Ishikawa (cell line): Measurements from ENCODE around the gene EPN2.
A peak's percentile ranks its signal among the peaks of the same experiment; 100 is the strongest.

ENCODE experiments used
- CEBPB ChIP-seq: IDR thresholded peaks from 2 replicates; pipeline ENCODE4 v1.6.1; 2012
- CREB1 ChIP-seq: IDR thresholded peaks from 2 replicates; pipeline ENCODE4 v1.6.1; 2012; ENCODE audit warnings: low read depth
- EGR1 ChIP-seq: IDR thresholded peaks from 2 replicates; pipeline ENCODE4 v1.6.1; 2012
- EP300 ChIP-seq: IDR thresholded peaks from 2 replicates; pipeline ENCODE4 v1.6.1; 2012; ENCODE audit warnings: borderline replicate concordance
- FOXM1 ChIP-seq: IDR thresholded peaks from 2 replicates; pipeline ENCODE4 v1.6.1; 2012; ENCODE audit warnings: low read depth, borderline replicate concordance
- NFIC ChIP-seq: IDR thresholded peaks from 2 replicates; pipeline ENCODE4 v1.6.1; 2012
- RAD21 ChIP-seq: IDR thresholded peaks from 2 replicates; pipeline ENCODE4 v1.6.1; 2012; ENCODE audit warnings: low read depth
- TAF1 ChIP-seq: IDR thresholded peaks from 2 replicates; pipeline ENCODE4 v1.6.1; 2012; ENCODE audit warnings: low read depth, mild to moderate bottlenecking
- TCF12 ChIP-seq: IDR thresholded peaks from 2 replicates; pipeline ENCODE4 v1.6.1; 2012; ENCODE audit warnings: low read depth
- TEAD4 ChIP-seq: IDR thresholded peaks from 2 replicates; pipeline ENCODE4 v1.6.1; 2012
- YY1 ChIP-seq: IDR thresholded peaks from 2 replicates; pipeline ENCODE4 v1.6.1; 2012; ENCODE audit warnings: low read depth
- ZBTB7A ChIP-seq: IDR thresholded peaks from 2 replicates; pipeline ENCODE4 v1.6.1; 2012; ENCODE audit warnings: low read depth
- TF ChIP-seq, protein P1 (sequence below): IDR thresholded peaks from 2 replicates; pipeline ENCODE4 v1.6.1; 2012
- TF ChIP-seq, protein P2 (sequence below): IDR thresholded peaks from 2 replicates; pipeline ENCODE4 v1.6.1; 2012; ENCODE audit warnings: low read depth, mild to moderate bottlenecking
- TF ChIP-seq, protein P3 (sequence below): IDR thresholded peaks from 2 replicates; pipeline ENCODE4 v1.6.1; 2012

The EPN2 gene

DNA sequence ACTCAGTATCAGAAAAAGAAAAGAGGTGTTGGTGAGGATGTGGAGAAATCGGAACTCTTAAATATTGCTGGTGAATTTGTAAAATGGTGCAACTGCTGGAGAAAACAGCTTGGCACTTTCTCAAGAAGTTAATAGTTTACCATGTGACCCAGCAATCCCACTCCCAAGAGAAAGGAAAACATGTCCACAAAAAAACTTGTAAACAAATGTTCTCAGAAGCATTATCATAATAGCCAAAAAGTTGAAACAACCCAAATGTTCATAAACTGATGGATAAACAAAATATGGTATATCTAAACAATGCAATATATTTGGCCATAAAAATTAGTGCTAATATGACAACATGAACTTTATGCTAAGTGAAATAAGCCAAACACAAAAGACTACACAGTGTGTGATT, 138.6 kb downstream of the EPN2 start:
- no peak for TF ChIP-seq RAD21
- no peak for TF ChIP-seq CEBPB
- TF ChIP-seq TAF1, result no peak
- TF ChIP-seq, protein P1, sequence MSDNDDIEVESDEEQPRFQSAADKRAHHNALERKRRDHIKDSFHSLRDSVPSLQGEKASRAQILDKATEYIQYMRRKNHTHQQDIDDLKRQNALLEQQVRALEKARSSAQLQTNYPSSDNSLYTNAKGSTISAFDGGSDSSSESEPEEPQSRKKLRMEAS, result no peak
- TF ChIP-seq YY1, result no peak
- TF ChIP-seq, protein P2, sequence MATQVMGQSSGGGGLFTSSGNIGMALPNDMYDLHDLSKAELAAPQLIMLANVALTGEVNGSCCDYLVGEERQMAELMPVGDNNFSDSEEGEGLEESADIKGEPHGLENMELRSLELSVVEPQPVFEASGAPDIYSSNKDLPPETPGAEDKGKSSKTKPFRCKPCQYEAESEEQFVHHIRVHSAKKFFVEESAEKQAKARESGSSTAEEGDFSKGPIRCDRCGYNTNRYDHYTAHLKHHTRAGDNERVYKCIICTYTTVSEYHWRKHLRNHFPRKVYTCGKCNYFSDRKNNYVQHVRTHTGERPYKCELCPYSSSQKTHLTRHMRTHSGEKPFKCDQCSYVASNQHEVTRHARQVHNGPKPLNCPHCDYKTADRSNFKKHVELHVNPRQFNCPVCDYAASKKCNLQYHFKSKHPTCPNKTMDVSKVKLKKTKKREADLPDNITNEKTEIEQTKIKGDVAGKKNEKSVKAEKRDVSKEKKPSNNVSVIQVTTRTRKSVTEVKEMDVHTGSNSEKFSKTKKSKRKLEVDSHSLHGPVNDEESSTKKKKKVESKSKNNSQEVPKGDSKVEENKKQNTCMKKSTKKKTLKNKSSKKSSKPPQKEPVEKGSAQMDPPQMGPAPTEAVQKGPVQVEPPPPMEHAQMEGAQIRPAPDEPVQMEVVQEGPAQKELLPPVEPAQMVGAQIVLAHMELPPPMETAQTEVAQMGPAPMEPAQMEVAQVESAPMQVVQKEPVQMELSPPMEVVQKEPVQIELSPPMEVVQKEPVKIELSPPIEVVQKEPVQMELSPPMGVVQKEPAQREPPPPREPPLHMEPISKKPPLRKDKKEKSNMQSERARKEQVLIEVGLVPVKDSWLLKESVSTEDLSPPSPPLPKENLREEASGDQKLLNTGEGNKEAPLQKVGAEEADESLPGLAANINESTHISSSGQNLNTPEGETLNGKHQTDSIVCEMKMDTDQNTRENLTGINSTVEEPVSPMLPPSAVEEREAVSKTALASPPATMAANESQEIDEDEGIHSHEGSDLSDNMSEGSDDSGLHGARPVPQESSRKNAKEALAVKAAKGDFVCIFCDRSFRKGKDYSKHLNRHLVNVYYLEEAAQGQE, result no peak

DNA sequence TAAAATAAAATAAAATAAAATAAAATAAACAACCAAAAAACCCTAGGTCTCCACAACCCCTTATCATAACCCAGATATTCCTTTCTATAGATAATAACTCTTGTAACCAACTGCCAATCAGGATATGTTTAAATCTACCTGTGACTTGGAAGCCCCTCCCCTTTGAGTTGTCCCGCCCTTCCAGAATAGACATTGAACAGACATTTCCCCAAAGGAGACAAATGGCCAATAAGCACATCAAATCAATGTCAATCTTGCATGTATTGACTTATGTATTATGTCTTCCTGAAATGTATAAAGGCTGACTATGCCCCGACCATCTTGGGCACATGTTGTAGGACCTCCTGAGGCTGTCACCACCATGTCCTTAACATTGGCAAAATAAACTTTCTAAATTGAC, 139.6 kb downstream of the EPN2 start:
- TF ChIP-seq YY1 (no peak), CEBPB (no peak), RAD21 (no peak), TEAD4 (no peak), TCF12 (no peak), TAF1 (no peak), NFIC (no peak)
- TF ChIP-seq, protein P1, result 0 out of 2 replicates have a peak, but pooled peaks have one; percentile 22
- TF ChIP-seq, protein P3, sequence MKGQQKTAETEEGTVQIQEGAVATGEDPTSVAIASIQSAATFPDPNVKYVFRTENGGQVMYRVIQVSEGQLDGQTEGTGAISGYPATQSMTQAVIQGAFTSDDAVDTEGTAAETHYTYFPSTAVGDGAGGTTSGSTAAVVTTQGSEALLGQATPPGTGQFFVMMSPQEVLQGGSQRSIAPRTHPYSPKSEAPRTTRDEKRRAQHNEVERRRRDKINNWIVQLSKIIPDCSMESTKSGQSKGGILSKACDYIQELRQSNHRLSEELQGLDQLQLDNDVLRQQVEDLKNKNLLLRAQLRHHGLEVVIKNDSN, result no peak

DNA sequence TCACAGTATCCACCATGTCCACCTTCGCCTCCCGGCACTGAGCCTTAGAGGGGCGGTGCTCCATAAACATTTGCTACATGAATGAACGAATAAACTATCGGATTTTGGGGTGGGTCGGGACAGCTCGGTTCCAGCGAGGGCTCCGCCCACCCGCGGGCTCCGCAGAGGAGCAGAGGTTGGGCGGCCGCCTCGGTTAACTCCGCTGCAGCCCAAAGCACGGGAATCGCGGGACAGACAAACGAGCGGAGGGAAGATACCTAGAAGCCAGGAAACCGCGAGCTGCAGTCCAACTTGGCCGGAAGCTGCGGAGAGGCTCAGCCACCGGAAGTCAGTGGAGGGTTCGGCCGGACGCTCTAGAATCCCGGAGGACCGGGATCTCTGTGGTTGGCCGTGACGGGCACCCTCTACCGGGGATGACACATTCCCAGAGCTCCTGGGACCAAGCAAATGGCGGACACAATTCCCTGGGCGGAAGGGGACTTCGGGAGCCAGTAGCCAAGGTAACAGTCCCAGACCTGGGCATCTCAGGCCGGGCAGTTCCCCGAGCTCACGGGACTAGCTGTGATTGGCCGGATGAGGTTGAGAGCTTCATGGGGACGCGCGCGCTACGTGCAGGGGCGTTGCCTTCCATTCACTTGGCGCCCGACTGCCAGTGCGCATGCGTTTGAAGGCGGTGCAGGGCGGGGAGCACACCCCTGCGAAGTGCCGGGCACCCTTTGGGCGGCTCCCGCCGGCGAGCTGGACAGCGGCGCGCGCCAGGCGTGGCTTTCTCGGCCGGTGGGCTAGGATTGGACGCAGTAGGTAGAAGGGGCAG, 140.6 kb downstream of the EPN2 start:
- TF ChIP-seq, protein P2, result peak; percentile 74
- TF ChIP-seq TCF12 (peak; percentile 44; the same call in 1 of the 2 replicates), EGR1 (0 out of 2 replicates have a peak, but pooled peaks have one; percentile 23), EP300 (peak; percentile 39; the same call in 1 of the 2 replicates), ZBTB7A (no peak), YY1 (peak; percentile 85), RAD21 (no peak), TEAD4 (peak; percentile 30; the same call in 1 of the 2 replicates), NFIC (no peak), TAF1 (peak; percentile 86), FOXM1 (0 out of 2 replicates have a peak, but pooled peaks have one; percentile 50), CEBPB (no peak), CREB1 (no peak)
- TF ChIP-seq, protein P1, result peak; percentile 5; the same call in 1 of the 2 replicates
- TF ChIP-seq, protein P3, result no peak

DNA sequence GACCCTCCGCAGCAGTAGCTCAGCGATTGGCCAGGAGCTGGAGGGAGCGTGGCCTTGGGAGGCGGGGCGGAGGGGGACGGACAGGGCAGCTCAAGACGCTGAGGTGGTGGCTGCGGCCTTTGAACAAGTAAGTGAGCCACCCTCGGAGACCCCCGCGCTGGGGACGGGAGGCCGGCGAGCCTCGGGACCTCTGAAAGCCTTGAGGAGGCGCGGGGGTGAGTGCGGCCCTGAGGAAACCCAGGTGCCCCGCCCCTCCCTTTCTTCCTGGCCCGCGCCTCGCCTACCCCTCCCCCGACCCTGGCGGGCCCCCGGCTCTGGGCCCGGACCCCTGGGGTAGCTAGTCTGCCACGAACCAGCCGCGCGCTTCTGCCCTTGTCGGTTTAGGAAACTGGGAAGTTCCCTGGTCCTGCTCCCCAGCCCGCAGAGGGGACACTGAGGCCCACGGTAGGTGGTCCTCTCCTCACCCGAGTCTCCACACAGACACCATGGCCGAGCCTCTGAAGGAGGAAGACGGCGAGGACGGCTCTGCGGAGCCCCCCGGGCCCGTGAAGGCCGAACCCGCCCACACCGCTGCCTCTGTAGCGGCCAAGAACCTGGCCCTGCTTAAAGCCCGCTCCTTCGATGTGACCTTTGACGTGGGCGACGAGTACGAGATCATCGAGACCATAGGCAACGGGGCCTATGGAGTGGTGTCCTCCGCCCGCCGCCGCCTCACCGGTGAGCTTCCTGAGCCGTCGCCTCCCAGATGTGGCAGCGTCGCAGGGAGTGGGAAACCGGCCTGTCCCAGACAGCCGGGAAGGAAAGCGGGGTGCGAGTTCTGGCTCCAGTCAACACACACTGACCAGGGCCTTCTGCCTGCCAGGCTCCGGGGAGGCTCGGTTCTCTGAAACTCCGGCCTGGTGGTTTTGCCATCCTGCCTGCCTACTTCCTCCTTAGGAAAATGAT, 141.5 kb downstream of the EPN2 start, which contains the start of gene MAPK7:
Gene MAPK7 (plus strand): TSS at position 83 of the 945 bp plus-strand sequence. CDS start 403 bp downstream, at position 486.
- TF ChIP-seq ZBTB7A, result peak; percentile 80
- no peak for TF ChIP-seq FOXM1
- 0 out of 2 replicates have a peak, but pooled peaks have one; percentile 11 for TF ChIP-seq CREB1
